ENCODE measurements around the gene RXRA.

GRCh38 chr9:134418354-134418753 lies 92.1 kb downstream of the RXRA start:
- TF ChIP-seq, protein P1, sequence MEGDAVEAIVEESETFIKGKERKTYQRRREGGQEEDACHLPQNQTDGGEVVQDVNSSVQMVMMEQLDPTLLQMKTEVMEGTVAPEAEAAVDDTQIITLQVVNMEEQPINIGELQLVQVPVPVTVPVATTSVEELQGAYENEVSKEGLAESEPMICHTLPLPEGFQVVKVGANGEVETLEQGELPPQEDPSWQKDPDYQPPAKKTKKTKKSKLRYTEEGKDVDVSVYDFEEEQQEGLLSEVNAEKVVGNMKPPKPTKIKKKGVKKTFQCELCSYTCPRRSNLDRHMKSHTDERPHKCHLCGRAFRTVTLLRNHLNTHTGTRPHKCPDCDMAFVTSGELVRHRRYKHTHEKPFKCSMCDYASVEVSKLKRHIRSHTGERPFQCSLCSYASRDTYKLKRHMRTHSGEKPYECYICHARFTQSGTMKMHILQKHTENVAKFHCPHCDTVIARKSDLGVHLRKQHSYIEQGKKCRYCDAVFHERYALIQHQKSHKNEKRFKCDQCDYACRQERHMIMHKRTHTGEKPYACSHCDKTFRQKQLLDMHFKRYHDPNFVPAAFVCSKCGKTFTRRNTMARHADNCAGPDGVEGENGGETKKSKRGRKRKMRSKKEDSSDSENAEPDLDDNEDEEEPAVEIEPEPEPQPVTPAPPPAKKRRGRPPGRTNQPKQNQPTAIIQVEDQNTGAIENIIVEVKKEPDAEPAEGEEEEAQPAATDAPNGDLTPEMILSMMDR (IDR thresholded peaks at IDR 0.05; ENCODE audit: poor library complexity, severe bottlenecking): no peak
- TF ChIP-seq EZH2 (IDR thresholded peaks at IDR 0.05; ENCODE audit: borderline replicate concordance, insufficient read depth, low read length, poor library complexity, severe bottlenecking) (no peak), EP300 (conservative IDR thresholded peaks at IDR 0.05; ENCODE audit: poor library complexity, severe bottlenecking) (no peak), POLR2AphosphoS5 (IDR thresholded peaks at IDR 0.05) (no peak), RAD21 (conservative IDR thresholded peaks at IDR 0.05) (no peak), SMC3 (conservative IDR thresholded peaks at IDR 0.05; ENCODE audit: poor library complexity) (no peak)
